ENCODE results near the gene SMCHD1. TPM values are rescaled to one million over a fixed set of nuclear protein-coding genes. Genes with fewer than 3 reads are reported as not detected.

Gene SMCHD1
- 10 to 100 TPM; 10.8 to 13.6 (median 11.8) TPM for polyA plus RNA-seq

- H3K27ac ChIP-seq (ENCODE audit: low read depth, low read length) = peak within 1 kb of the TSS; percentile 96
- WGBS, 3 donors = 0% methylated on average over 79 to 100 of the region's 100 CpGs
These were observed at the start of gene SMCHD1 for GRCh38 chr18:2655178-2655953. Gene SMCHD1, plus strand, starts transcription at chr18:2655726. Its CDS starts 350 bp downstream, at chr18:2656076.

GRCh38 chr18:2606335-2606734, 49.2 kb upstream of the SMCHD1 start:
- 64 to 69% (median 66%) methylated on average over 2 of the region's 2 CpGs for WGBS, 3 donors
- no peak overlapping the region for H3K27ac ChIP-seq (ENCODE audit: low read depth, low read length)

GRCh38 chr18:2609604-2610003, 45.9 kb upstream of the SMCHD1 start:
- no peak overlapping the region for H3K27ac ChIP-seq (ENCODE audit: low read depth, low read length)
- 88 to 95% (median 93%) methylated on average over 2 of the region's 2 CpGs for WGBS, 3 donors

- WGBS, 3 donors = 65 to 89% (median 66%) methylated on average over 5 of the region's 5 CpGs
- H3K27ac ChIP-seq (ENCODE audit: low read depth, low read length) = no peak overlapping the region
These were observed 45.0 kb upstream of the SMCHD1 start for GRCh38 chr18:2610549-2610948.

DNA sequence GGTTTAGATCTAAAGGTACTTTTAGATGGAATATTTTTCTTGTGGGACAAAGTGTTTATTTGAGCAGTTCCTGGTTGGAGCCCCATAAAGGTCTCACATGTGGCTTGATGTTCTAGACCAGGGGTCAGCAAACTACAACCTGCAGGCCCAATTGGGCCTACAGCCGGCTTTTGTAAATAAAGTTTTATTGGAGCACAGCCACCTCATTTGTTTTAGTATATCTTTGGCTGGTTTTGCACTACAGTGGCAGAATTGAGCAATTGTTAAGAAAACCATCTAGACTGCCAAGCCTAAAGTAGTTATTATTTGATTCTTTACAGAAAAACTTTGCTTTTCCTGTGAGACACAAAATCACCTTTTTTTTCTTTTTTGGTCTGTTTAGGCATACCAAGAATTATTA, 42.5 kb upstream of the SMCHD1 start:
- 89 to 93% (median 92%) methylated on average over 1 of the region's 1 CpG for WGBS, 3 donors
- H3K27ac ChIP-seq (ENCODE audit: low read depth, low read length) = no peak overlapping the region

DNA sequence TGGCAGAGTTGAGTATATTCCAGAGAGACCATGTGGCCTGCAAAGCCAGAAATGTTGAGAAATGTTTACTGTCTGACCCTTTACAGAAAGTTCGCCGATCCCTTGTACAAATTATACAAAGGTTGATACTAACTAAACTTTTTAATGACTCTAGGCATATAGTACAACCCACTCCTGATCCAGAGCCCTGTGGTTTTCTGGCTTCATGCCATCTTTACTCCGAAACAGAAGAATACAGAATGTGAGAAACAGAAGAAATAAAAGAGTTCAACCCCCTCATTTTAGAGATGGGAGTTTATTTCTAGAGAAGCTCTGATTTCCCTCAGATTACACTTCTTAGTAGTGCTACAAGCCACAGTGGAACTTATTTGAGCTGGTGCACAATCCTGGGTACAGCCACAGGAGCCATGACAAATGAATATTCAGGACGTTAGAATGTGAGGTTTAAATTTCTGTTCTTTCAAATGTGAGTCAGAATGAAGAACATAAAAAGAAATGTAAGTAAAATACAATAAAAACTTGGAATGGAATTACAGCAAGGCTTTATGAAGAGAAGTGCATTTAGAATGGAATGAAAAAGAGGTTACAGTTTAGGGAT, 38.0 kb upstream of the SMCHD1 start:
- no peak overlapping the region for H3K27ac ChIP-seq (ENCODE audit: low read depth, low read length)
- WGBS, 3 donors = 74 to 93% (median 75%) methylated on average over 4 of the region's 4 CpGs

DNA sequence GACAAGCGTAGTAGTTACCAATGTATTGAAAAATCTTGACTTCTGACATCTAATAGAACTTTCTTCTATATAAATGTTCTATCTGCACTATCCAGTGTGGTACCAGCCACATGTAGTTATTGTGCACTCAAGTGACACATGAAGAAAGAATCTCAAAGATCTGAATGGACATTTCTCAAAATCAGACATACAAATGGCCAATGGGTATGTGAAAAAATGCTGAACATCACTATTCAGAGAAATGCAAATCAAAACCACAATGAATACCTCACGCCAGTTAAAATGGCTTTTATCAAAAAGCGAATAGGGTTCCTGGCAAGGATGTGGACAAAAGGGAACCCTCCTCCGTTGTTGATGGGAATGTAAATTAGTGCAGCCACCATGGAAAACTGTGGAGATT, 37.5 kb upstream of the SMCHD1 start:
- WGBS, 3 donors = 91 to 97% (median 96%) methylated on average over 4 of the region's 4 CpGs

GRCh38 chr18:2625217-2625616, 30.3 kb upstream of the SMCHD1 start:
- no peak overlapping the region for H3K27ac ChIP-seq (ENCODE audit: low read depth, low read length)
- WGBS, 3 donors = 79 to 92% (median 90%) methylated on average over 5 of the region's 5 CpGs

More for the DNA sequence above, 37.5 kb upstream of the SMCHD1 start:
- H3K27ac ChIP-seq (ENCODE audit: low read depth, low read length) = no peak overlapping the region

- WGBS, 3 donors = 95 to 100% (median 97%) methylated on average over 1 of the region's 1 CpG
These were observed 27.7 kb upstream of the SMCHD1 start for GRCh38 chr18:2627821-2628276.

DNA sequence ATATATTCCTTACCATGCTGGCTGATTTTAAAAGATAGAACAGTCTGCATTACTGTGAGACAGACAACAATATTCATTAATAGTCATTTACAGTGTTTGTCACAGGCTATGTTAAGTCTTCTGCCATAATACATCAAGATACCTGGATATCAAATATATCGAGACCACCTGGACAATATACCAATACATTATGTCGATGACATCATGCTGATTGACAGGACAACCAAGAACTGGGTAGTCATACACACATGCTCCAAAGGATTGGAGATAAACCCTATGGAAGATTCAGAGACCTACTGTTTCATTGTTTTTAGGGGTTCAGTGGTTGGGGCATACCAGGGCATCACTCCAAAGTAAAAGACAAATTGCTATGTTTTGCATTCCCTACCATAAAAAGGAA, 26.5 kb upstream of the SMCHD1 start:
- 45 to 92% (median 84%) methylated on average over 2 of the region's 2 CpGs for WGBS, 3 donors
- no peak overlapping the region for H3K27ac ChIP-seq (ENCODE audit: low read depth, low read length)

More at GRCh38 chr18:2627821-2628276, 27.7 kb upstream of the SMCHD1 start:
- H3K27ac ChIP-seq (ENCODE audit: low read depth, low read length) = no peak overlapping the region

- no peak overlapping the region for H3K27ac ChIP-seq (ENCODE audit: low read depth, low read length)
- WGBS, 3 donors = 68 to 90% (median 73%) methylated on average over 1 of the region's 1 CpG
These were observed 19.9 kb upstream of the SMCHD1 start for GRCh38 chr18:2635586-2635985.

- H3K27ac ChIP-seq (ENCODE audit: low read depth, low read length) = peak overlapping the region; percentile 56
- WGBS, 3 donors = 50 to 63% (median 60%) methylated on average over 9 of the region's 9 CpGs
These were observed 19.3 kb upstream of the SMCHD1 start for GRCh38 chr18:2636126-2636631.

GRCh38 chr18:2641638-2642037, 13.9 kb upstream of the SMCHD1 start:
- H3K27ac ChIP-seq (ENCODE audit: low read depth, low read length) = no peak overlapping the region
- WGBS, 3 donors = 3 to 42% (median 5%) methylated on average over 2 of the region's 2 CpGs

DNA sequence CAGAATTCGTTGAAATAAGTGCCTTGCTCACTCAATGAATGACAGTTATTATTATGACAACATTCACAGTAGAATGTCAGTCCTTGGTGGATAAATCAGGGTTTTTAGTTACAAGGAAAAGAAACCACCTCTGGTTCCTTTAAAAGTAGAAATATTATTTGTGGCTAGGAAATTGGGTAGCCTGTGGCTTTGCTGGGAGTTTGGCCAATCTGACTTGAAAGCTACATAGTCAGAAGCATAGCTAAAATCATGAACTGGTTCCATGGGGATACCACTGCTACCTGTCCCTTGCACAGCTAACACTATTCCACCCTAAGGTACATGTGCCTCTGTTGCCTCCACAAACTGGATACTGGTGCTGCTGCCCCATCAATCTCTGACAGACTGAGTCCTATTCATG, 12.8 kb upstream of the SMCHD1 start:
- no peak overlapping the region for H3K27ac ChIP-seq (ENCODE audit: low read depth, low read length)
- WGBS, 3 donors = 64 to 72% (median 68%) methylated on average over 1 of the region's 1 CpG

DNA sequence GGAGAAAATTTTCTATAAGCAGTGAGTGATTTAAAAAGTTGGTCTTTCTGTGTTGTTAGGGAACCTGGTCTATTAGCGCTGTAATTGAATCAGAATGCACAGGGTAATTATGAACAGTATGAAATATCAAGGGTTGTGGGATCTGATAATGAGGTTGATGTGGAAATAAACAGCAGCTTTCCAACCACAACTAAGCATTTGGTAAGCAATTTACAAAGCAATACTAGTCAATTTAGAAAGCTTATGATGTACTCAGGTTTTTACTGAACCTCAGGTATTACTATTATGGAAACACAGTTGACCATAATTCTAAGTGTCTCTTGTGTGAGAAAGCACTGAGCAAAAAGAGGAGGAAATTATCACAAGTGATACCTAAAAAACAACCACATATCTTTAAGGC, 11.0 kb upstream of the SMCHD1 start:
- WGBS, 3 donors = 79 to 97% (median 88%) methylated on average over 1 of the region's 1 CpG

DNA sequence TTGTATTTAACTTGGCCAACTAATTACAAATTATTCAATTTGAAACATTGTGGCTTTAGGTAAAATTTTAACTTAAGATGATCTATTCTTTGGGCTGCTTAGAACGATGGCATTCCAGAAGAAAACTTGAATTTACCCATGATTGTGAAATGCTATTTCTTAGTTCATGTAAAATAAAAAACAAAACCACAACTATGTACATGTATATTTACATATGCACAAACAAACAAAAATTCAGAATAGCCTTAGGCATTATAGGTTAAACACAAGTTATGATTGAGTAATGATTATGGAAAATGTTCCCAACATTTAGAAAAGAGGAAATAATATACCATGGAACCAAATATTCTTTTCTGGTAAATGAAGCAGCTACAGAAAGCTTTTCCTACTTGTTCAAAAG, 3.5 kb upstream of the SMCHD1 start:
- WGBS, 3 donors = 82 to 89% (median 86%) methylated on average over 1 of the region's 1 CpG
- no peak overlapping the region for H3K27ac ChIP-seq (ENCODE audit: low read depth, low read length)

More for the DNA sequence above, 11.0 kb upstream of the SMCHD1 start:
- no peak overlapping the region for H3K27ac ChIP-seq (ENCODE audit: low read depth, low read length)

DNA sequence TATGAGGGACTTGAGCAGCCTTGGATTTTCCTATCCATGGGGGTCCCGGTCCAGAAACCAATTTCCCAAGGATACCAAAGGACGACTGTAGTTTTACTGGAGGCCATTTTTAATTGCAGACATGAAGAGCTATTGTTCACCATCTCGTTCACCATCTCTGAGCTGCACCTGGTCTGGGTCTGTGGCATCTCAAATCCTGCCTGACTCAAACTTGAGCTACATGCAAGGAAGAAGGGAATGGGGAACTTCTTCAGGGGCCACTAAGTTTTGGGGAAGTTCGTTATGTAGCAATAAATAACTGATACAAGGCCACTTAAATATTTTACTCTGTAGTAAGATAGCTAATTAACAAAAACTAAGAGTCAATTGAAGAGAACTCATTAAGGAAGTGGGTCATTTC, 2.1 kb upstream of the SMCHD1 start:
- WGBS, 3 donors = 56 to 79% (median 71%) methylated on average over 4 of the region's 4 CpGs
- H3K27ac ChIP-seq (ENCODE audit: low read depth, low read length) = no peak overlapping the region

GRCh38 chr18:2654169-2654927, 1.2 kb upstream of the SMCHD1 start:
- 50 to 53% (median 52%) methylated on average over 13 of the region's 13 CpGs for WGBS, 3 donors
- no peak overlapping the region for H3K27ac ChIP-seq (ENCODE audit: low read depth, low read length)

- 1 to 2% (median 1%) methylated on average over 21 to 22 of the region's 22 CpGs for WGBS, 3 donors
- H3K27ac ChIP-seq (ENCODE audit: low read depth, low read length) = peak overlapping the region; percentile 96
These were observed 673 bp upstream of the SMCHD1 start for GRCh38 chr18:2654928-2655177.

Data from adipose tissue (tissue), 3 donors.